NCI-H2196 (cell line): ENCODE measurements around the gene RALGAPB.

ENCODE experiments used
- DNase-seq: peaks from one replicate; lab custom pipeline; 2025; ENCODE audit not compliant: unreplicated experiment; lab: John Stamatoyannopoulos, UW

The RALGAPB gene

GRCh38 chr20:38543014-38543906, 70.6 kb downstream of the RALGAPB start:
- no peak for DNase-seq

DNA sequence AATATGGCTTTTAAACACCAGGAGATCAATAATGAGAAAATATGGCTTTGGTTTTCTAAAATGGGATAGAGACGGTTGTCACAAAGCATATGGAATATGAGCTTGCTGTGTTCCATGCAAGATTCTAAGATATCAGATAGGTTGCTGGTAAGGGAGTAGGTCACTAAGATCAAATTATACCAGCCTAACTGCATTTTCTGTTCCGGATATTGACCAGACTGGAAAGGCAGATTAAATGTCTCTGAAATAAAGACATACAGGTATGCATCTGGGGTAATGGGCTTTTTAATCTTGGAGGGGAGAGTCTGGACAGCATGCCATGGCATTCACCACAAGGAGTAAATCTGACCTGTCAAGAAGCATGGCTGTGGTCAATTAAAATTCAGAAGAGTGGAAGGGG, 73.1 kb downstream of the RALGAPB start:
- no peak for DNase-seq

GRCh38 chr20:38547288-38548085, 74.8 kb downstream of the RALGAPB start:
- DNase-seq: no peak

DNA sequence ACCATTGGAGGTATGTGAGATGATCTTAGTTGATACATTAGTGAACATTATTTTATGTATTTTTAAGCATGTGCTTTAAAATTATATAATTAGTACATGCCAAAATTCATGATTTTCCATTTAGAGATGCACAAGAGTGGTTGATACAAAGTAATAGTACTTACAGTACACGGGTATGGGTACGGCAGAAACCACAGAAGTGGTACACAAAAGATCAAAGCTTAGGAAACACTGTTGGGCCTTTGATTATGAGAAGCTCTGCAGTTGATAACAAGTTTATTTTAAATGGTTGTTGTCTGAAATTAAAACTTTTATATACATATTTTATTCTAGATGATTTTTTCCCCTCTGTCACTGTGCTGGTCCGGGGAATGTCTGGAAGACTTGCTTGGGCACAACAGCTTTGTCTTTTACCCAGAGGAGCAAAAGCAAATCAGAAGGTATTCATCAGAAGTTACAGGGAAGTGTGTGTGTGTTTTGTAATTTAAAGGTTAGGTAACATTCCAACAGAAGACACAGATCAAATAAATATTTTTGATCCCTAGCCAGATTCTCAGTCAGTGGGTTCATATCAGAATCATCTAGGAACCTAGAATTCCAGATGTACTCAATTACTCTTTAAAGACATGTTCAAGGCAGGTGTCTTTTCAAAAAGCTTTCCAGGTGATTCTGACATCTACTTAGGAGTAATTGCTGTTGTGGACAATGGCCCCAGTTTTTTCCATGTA, 75.9 kb downstream of the RALGAPB start:
- no peak for DNase-seq

DNA sequence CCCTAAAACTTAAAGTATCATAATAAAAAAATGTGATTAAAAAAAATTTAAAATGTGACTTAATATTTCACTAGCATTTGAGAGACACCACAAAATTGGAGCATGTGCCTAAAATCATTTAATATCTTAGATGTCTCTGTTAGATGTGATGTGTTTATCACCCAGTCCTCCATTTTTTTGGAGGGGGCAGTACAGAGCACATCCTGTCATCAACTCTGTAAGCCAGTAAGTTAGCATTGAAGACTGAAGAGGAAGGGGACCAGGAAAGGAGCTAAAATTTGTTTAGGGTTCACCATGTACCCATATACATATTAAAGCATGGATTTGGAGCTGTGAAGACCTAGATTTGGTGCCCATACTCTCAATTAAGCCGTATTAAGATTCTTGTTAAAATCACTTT, 77.6 kb downstream of the RALGAPB start:
- DNase-seq: no peak

- DNase-seq: no peak
Observed at GRCh38 chr20:38551056-38551626, 78.5 kb downstream of the RALGAPB start.

GRCh38 chr20:38554986-38555385, 82.3 kb downstream of the RALGAPB start:
- no peak for DNase-seq

GRCh38 chr20:38555395-38555794, 82.8 kb downstream of the RALGAPB start:
- DNase-seq: no peak

DNA sequence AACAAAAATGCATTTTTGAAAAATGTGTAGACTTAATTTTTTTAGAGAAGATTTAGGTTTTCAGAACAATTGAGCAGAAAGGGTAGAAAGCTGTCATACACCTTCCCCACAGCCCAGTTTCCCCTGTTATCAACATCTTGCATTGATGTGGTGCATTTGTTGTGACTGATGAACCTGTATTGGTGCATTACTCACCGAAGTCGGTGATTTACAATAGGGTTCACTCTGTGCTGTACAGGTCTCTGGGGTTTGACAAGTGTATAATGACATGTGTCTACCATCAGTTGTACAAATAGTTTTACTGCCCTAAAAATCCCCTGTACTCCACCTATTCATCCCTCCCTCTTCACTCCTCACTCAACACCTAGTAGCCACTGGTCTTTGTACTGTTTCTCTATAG, 84.5 kb downstream of the RALGAPB start:
- DNase-seq: no peak

DNA sequence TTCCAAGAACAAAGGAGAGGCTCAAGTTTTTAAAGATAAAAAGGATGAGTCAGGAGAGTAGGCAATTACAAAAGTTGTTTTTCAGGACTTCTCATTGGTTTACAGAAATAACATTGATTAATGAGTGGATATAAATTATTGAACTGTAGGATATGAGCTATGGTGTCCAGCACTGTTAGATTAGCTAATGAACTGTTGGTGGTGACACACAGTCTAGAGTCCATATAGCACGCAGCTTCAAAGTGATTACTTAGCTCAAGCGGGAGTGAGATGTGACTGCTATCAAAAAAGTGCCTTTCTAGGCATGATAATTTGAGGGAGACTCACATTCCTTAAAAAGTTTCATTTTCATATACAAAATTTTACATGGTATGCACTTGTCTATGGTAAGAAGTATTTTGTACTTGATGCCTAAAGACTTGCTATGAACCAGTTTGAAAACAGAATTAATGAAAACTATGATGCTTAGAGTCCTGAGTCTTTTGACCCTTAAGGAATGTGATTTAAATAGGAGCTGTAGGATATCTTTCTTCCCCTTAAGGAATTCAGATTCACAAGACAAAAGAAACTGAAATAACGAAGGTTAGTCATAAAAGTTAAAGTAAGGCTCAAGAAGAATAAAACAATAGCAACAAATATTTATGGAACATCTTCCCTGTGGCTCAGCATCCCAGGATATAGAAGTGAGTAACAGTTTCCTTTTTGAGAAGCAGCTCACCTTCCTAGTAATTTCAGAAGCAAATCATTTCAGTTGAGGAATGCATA, 86.1 kb downstream of the RALGAPB start:
- no peak for DNase-seq

- no peak for DNase-seq
Observed at GRCh38 chr20:38559764-38560163, 87.1 kb downstream of the RALGAPB start.

DNA sequence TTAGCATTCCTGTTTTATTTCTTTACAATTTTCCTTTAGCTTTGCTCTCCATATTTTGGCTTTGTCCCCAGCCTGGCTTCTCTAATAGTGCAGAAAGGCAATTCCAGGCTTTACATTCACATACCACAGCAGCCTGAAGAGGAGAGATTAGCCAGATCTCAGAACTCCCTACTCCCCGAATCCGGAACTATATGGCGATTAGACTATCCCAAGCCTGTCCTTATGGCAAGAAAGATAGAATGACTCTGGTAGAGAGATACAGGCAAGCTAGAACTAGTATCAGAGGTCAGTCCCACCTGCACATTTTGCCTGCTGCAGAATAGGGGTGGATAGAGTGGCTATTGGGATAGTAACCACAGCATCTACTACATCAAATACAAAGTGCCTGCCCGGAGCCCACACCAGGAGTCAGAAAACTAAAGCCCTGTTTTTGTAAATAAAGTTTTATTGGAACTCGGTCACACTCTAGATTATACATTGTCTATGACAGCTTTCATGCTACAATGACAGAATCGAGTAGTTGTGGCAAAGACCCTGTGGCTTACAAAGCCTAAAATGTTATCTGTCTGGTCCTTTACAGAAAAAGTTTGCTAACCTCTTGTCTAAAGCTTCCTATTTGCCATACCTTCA, 91.3 kb downstream of the RALGAPB start:
- no peak for DNase-seq

GRCh38 chr20:38564680-38565079, 92.0 kb downstream of the RALGAPB start:
- DNase-seq: no peak

DNA sequence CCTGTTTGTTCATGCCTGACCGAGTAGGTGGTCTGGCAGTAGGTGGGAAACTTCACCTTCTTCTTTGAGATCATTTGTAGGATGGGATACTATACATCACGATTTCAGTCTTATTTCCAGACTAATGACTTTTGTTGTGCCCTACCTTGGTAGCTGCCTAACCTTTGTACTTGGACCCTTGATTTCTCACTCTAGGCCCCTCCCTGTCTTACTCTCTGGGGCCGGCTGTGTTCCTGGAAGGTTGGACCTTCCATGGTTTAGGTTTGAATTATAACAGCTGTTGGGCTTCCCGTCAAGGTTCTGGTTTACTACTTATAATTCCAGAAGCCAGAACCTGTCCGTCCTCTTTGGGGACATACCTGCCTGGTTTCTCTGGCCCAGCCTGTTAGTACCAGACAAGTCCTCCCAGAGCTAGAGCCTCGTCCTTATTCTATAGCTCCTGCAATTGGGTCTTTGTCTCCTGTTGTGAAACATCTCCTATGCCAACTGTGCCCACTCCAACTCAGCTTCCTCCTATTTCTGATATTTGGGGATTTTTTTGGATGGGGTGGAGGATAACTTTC, 93.5 kb downstream of the RALGAPB start:
- DNase-seq: no peak

DNA sequence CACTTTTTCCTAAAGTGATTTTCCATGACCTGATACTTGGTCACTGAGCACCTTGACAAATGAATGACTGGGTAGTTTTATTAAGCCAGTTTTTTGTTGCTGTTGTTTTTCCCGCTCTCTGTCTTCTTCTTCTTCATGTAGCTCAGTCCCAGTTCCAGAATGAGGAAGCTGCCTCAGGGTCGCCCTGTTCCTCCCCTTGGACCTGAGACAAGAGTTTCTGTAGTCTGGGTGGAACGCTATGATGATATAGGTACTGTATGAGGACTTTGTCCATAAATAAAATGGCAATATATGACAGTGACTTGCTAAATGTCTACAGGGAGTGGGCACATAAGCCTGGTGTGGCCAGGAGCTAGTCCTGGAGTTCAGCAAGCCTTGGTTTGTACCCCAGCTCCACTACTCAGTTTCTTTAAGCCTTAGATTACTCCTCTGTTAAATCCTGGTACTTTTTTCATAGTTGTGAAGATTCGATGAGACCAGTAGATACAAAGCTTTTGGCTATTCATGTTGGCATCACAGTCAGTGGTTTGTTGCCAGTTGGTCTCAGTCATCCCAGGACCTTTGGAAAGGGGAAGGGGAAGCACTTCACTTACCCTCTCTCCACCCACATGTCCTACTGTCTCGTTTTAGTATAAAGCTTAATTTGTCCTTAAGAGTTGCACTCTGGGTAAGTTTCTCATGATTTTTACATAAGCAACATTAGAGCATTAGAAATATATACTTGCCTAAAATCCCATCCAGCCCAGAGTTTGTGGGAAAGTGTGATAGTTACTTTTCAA, 97.3 kb downstream of the RALGAPB start:
- DNase-seq: no peak

DNA sequence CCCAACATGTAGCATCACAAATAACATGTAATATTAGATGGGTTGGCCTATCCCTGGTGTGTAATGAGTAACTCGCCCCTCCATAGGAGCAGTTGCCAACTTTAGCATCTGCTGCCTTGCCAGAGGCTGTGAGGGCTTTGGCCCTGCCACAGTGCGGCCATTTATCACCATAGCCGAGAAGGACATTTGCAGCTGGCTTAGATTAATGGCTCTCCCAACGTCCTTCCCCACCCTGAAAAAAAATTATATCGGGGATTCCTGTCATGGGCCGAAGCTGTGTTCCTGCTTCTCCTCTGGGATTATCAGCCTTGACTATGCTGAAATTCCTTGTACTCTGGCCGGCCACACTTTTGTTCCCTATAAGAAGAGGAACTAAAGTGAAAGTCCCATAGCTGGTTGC, 100.8 kb downstream of the RALGAPB start:
- DNase-seq: no peak

DNA sequence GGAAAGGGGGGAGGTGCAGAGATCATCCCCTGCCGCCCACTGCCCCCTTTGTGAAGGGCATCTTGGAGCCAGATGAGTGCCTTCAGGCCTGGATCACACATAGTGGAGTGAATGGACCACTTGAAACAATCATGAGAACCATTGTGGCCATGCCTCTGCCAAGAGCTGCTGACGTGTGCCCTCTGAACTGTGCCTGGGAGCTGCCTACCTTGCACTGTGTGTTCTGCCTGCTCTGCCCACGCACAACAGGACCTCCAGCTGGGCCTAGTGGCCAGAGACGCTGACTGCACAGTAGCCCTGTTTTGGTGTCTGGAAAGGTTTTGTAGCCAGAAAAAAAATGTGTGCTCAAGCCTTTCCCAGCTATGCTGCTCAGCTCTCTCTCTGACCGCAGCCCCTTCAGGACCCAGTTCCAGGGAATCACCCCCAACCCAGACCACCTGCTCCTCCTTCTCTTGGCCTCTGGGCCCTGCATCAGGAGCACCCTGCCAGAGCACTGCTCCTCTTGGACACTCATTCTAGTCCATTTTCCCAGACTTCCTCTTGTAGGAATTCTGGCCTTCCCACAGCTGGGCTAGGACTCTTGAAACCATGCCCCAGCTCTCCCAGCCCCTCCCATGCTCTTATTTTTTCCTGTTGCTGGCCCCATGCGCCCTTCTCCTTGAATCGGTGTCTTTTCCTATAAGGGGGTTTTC, 106.7 kb downstream of the RALGAPB start:
- DNase-seq: no peak

- no peak for DNase-seq
Observed at GRCh38 chr20:38579921-38580320, 107.3 kb downstream of the RALGAPB start.
